ENCODE measurements around the gene PHKB.

Gene PHKB

DNA sequence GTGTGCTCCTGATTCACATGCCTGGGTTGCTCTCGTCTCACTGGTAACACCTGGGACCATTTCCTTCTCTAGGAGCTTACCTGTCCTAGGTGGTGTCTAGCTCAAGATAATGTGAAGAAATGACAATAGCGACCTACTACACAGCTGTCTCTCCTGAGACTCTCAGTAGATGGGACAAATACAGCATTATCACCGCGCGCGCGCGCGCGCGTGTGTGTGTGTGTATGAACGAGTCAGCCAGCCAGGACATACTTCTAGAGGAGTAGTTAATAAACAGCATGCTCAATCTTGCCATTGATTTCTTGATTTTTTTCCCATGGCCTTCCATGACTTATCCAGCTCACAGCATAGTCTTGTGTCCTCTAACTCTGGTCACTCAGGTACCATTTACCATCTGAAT lies 268.6 kb downstream of the PHKB start:
- no peak for DNase-seq (ENCODE audit: low read depth)

DNA sequence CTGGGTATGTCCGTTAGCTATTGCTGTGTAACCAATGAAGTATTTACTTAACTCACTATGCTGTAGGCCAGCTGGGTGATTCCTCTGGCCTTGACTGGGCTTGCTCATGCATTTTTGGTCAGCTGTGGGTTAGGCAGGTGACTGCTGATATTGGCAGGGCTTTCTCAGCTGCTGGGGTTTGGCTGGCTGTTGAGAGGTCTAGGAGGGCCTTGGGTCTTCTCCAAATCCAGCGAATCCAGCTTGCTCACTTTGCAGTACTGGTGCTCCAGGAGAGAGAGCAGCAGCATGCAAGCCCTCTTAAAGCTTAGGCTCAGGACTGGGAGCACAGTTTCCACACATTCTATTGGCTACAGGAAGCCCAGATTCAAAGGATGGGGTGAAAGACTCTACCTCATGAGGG lies 270.1 kb downstream of the PHKB start:
- peak; percentile 42 for DNase-seq (ENCODE audit: low read depth)

DNA sequence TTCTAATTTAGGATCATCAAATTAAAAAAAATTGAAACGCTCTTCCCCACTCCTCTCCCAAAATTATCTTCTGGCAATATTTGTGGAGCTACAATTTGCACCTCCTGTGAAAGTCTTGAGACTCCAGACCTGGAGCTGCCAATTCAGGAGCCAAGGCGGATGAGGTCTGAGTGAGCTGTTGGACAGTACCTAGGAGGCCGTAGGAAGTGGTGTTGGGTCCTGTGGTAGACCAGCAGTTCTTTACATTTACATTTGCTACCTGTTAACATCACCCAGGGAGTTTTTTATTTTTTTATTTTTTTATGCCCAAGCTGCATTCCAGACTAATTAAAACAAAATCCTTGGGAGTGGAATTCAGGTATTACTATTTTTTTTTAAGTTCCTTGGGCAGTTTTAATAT lies 271.0 kb downstream of the PHKB start:
- DNase-seq (ENCODE audit: low read depth) = no peak

DNA sequence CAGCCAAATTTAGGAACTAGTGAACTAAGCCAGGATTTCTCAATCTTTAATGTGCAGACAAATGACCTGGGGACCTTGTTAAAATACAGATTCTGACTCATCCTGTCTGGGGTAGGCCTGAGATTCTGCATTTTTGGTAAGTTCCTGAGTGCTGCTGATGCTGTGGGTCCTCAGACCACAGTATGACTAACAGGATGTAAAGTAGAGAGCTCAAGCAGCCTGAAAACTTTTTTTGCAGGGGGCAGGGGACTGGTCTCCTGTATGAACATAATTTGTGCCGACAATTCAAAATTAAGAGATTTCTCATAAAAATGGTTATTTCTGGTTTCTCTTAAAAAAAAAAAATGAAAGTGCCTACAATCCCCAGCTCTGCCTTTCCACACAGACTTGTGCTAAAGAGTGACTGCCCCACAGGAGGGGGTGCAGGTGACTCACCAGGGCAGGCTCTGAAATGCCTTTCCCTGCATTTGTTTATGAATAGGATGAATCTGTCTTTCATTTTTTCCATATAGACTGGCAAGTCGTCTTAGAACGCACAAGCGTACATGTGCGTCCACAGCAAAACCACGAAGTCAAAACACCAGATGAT lies 271.5 kb downstream of the PHKB start:
- peak; percentile 64 for DNase-seq (ENCODE audit: low read depth)

DNA sequence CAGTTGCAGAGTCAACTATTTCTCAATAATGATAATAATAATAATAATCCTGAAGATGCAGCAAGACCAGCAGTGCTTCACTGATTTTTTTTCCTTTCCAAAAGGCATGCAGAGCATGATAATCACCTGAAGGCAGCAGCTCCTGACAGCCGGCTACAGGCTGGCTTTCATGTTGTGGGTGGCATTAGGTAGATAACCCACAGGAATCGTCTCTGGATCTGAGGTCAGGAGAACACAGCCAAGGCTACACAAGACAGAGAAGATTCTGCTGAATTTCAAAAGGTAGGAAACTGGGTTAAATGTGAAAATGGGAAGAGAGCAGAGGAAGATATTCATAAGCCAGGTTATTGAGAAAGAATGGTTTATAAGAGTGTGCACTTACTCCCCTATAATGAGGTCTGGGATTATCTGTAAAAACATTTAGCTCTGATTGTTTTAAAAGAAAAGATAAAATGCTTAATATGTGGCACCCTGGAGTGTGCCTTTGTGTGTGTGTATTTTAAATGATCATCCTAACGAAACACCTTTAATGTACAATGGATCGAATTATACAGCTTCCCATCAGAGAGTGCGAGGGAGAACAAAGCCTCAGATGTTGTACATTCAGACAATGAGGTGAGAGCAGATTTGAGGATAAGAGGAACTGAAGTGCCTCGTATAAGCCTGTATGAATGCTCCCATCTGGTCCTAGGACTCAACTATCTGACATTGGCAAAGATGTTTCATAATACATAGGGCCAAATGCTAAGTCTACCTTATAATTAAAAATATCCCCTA lies 273.1 kb downstream of the PHKB start:
- no peak for DNase-seq (ENCODE audit: low read depth)

DNA sequence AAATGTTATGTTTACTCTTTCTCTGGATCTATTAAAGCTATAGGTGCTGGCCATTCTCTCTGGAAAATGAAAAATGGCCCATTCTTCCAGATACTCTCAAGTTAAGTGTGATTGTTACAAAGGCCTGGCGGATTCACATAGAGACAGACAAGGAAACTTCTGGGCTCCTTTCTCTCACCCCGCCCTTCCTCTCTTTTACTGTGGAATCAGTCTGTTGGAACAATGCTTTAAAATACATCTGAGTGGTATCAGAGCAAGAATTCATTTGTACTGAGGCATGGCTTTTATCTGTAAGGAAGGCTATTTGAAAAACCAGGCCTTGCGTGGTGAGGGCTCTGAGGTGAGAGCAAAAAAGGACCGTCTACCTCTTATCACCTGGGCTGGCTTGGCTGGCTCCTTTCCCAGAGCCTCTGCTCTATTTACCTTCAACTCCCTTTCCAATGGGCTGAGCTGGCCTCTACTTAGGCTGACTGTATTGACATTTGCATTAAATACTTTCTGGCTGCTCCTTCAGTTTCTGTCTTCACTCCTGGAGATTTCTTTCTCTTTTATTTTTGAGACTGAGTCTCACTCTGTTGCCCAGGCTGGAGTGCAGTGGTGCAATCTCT lies 274.0 kb downstream of the PHKB start:
- no peak for DNase-seq (ENCODE audit: low read depth)

DNA sequence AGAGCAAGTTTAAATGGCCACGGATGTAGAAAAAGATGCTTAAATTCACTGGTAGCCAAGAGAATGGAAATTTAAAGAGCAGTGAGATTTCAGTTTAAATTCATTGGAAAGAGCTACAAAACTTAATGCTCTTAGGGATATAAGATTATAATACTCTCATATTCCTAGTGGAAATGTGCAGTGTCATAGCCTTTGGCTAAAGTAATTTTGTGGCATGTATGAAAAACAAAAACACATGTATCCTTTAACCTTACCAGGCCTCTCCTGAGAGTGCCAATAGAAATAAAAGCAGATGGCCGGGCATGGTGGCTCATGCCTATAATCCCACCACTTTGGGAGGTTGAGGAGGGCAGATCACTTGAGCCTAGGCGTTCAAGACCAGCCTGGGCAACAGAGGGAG lies 289.2 kb downstream of the PHKB start:
- DNase-seq (ENCODE audit: low read depth) = no peak
